Right forelimb (tissue), 1 donor: ENCODE results near the gene PGLYRP4.

ENCODE experiments used
- DNase-seq: peaks from one replicate; pipeline ENCODE4 v3.0.0-alpha.2; 2018

PGLYRP4 gene

DNA sequence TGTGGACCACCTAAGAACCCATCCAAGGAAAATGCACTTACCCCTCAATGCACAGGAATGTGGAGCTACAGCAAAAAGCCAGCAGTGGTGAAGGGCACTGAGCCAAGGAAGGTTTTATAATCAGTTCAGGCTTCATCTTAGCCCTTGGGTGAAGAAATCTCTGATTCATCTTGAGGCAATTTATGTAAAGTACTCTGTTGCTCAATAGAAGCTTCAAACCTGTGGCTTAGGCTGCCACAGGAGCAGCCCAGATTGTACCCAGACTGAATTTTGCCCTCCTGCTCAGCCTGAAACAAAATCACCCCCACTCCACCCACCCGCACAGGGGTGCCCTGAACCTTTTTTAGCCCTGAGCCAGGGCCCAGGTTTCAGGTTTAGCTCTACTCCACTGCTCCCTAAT, 26.9 kb upstream of the PGLYRP4 start, which contains the start of gene S100A12:
TSS of gene S100A12 (minus strand) at position 111 of the 400 bp plus-strand sequence. CDS start 1,029 bp downstream, outside the sequence.
- no peak for DNase-seq

DNA sequence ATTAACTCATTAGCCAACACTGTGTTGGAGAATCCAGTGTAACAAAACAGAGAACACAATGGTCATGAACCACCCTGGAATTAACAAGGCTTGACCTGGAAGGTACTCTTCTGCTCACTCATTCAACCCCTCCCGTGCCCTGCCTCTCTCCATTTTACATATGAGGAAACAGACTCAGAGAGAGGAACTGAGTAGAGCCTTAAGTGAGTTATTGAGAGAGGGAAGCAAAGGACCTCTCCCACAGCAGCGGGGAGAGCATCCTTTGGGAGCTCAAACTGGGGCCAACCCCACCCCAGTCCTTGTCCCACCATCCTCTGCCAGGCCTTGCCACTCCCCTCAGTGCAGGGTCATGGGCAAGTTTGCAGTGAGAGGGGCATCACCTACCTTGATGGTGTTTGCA, 25.4 kb upstream of the PGLYRP4 start:
- no peak for DNase-seq

DNA sequence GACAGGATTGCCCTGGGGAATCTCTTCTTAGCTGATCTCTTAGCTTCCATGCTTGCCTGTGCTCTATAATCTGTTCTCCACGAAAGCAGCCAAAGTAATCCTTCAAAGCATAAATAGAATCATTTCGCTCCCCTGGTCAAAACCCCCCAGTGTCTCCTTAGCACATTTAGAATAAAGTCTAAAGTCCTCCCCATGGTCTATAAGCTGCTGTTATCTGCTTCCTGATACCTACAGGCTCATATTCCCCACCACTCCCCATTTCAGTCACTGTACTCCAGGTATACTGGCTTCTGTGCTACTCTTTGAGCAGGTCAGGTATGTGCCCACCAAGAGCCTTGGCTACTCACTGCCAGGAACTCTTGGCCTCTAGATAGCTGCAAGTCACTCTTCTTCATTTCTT, 23.9 kb upstream of the PGLYRP4 start:
- no peak for DNase-seq

DNA sequence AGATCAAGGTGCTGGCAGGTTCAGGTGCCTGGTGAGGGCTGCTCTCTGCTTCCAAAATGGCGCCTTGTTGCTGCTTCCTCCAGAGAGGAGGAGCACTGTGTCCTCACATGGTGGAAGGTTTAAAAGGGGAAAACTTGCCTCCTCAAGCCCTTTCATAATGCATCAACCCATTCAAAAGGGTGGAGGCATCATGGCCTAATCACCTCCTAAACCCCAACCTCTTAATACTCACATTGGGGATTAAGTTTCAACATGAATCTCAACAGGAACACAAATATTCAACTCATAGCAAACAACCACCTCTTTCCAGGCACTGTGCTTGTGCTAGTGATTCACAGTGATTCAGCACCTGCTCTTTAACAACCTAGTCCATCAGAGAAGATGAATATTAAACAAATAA, 22.6 kb upstream of the PGLYRP4 start:
- DNase-seq = no peak

DNA sequence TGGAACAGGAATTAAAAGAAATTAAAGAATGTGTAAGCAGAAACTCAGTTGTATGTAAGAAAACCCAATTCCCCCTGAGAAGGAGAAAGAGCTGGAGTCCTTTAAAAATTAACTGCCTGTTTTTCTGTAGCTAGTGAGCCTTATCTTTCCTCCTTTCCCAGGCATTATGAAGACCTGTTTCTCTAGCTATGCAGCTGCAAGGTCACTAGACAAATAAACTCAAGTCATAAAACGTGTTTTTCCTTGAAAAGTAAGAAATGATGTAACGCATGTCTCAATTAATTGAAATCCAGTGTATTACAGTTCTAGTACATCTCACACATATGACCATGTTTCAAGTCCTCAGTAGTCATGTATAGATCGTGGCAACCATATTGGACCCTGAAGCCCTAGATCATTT, 21.5 kb upstream of the PGLYRP4 start:
- no peak for DNase-seq

DNA sequence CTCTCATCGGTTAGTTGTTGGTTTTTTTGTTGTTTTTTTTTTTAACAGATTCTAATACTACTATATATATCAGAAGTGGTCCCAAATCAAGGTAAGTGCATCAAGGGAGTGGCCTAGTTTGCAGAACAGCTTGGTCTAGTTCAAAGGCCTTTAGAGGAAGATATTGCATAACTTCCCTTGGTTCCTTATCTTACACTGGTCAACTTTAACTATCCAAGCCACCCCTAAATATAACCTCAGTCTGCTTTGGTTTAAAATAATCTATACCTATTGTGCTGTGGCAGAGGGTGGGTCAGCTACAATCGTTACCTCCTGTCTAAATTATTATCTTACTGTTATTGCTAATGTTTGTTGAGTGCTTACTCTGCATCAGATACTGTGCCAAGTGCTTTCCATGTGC, 19.9 kb upstream of the PGLYRP4 start:
- no peak for DNase-seq

DNA sequence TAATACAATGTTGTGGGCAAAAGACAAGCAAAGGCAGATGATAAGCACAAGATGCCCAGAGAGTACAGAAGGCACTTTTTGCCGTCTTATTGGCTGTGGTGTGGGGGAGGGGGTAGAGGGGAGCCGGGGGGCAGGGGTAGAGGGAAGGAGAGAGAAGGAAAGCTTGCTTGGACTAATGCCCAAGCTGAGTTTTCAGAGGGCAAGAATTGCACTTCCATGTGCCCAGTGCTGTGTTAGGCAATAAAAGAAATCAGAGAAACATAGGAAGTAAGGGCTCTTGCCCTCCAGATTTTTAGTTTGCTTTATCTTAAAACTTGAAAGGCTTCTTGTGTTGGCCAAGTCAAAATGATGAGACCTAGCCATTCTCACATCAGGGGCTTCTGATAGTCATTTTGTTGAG, 18.4 kb upstream of the PGLYRP4 start:
- no peak for DNase-seq

DNA sequence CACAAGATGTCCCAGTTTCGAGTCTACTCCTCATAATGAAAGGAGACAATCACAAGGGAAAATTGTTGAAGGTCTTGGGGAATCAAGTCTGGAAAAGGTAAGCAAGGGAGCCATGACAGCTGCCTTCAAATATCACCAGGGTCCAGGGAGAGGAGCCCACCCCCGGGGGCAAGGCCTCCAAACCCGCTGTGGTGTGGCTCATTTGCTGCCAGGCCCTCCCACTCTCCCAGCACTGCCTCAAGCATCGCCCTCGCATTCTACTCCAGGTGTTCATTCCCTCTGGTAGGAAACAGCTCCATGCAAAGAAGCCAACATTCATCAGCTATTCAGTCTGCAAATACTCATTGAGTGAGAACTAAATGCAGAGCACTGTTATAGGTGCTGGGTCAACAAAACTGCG, 17.6 kb upstream of the PGLYRP4 start:
- no peak for DNase-seq

DNA sequence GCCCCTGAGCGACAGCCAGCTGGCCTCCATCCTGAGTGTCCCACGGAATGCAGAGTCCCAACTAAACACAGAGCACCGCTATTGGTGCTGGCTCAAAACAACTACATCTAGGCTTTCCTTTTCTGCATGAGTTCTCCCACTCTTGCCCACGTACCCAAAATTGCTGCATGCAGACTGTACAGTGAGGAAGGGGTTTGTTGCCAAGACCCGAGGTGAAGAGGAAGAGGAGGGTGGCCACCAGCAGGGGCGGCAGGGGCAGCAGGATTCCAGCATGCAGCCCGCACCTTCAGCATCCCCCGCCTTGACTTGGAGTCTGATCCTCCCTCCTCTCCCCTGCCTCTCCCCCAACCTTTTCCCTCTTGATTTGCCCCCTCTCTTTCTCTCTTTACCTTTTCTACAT, 17.1 kb upstream of the PGLYRP4 start:
- DNase-seq = no peak

DNA sequence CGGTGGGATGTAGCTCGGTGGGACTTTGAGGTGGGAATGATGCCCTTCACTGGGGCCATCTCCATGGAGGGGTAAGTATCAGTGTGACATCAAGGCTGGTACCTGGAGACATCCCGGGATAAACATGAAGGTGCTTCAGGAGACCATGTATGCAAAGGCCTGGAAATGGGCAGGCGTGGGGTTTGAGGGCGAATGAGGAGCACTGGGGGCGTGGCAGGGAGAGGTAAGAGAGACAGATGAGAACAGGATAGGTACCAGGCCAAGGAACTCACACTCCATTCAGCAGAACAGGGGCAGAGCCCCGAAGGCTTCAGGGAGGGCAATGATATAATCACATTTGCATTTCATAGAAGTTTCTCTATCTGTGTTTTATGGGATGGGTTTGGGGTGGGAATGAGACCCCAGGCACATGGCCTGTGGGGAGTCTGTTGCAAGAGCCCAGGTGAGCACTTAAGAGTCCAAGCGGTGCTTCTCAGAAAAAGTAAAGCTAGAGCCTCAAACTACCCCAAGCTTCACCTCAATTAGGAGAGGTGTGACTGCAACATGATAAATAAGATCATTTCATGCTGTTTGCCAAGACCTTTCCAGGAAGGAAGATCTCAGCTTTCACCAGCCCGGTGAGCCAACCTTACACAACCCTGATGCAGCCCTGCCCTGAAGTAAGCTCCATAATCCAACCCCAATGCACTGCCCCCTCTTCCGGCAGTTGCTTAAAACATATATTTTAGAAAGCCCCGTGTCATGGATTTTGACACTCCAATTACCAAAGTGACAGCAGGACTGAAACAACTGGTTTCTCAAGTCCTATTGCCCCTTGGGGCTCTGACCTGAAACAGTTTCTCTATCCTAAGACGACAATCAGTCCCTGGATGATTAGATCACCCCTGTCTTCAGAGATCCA, 16.4 kb upstream of the PGLYRP4 start:
- DNase-seq = no peak

DNA sequence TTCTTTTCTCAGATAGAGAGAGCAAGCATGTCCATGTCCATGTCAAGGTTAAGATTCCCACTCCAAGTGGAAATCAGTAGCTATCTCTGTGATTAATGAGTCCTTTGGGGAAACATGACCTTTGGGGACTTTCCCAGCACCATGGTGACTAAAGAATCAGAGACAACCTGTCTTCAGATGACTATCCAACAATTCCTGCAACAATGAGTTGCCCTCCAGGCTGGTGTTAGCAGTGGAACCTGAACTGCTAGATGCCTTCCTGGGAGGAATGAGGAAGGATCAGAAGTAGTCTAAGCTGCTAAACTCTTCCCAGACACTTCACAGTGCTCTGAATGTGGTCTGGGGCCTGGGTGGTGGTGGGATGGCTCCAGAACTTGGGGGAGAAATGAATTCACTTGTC, 15.5 kb upstream of the PGLYRP4 start:
- DNase-seq = no peak

DNA sequence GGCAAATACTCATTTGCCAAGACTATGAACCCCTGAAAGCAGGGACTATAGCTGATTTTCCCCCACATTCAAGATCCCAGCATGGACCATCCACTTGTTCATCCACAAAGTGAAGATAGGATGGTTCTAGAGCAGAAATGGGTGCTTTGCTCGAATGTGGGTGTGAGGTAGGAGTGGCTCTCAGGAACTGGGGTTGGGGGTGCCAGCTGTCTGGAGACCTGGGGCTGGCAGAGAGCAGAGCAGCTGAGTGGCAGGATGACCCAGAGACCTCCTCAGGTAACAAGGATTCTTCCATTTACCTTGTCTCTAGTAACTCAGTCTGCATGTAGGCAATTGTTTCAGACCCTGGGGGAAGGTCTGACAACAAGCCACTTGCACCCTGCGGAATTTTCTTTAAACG, 15.0 kb upstream of the PGLYRP4 start:
- DNase-seq = no peak

DNA sequence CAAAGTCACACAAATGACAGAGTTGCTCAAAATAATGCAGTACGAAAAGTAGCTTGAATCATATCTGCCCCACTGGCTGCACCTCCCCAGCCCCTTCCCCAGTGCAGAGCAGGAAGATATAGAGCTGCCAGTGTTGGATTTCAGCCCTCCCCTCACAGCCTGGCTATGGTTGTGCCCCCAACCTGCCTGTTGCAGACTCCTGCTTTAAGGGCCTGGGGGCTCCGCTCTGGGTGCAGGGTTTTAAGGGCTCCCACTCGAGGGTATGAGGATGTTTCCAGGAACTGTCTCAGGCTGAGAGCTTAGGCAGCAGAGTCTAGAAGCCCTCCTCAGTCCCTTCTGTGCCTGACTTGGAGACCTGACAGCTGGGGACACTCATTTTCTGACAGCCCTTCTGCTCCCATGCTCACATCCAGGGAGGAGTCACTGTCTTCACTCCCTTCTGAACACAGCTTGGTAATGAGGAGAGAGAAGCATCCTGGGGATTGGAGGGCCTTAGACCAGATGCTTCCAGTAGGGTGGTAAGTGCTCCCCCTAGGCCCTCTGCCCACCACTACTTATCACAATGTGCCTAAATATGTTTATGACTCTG, 13.6 kb upstream of the PGLYRP4 start:
- no peak for DNase-seq

DNA sequence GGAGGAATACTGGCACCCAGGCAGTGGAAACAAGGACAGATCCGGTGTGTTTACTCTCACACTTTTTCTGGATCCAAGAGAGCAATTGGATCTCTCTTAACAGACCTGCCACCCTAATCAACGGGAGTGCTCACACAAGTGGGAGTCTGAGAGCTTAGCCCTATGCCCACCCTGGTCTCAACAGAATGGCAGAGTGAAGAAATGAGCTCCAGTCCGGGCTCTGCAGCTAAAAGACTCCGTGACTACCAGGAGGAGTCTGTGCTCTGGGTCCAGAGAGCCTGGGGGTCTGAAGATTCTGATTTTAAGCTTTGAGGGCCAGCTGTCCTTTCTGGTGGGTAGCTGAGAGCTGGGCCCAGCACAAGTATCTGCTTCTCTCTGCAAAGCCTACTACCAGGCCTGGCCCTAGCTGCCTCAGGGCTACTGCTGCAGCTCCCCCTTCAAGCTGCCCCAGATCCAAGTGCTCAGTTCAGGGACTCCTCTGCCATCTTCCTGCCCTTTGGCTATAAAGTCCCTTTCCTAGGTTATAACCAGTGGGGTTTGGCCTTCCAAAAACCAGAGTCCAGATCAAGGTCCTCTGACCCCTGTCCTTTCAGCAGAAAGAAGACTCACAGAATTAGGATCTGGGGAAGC, 13.0 kb upstream of the PGLYRP4 start:
- no peak for DNase-seq

DNA sequence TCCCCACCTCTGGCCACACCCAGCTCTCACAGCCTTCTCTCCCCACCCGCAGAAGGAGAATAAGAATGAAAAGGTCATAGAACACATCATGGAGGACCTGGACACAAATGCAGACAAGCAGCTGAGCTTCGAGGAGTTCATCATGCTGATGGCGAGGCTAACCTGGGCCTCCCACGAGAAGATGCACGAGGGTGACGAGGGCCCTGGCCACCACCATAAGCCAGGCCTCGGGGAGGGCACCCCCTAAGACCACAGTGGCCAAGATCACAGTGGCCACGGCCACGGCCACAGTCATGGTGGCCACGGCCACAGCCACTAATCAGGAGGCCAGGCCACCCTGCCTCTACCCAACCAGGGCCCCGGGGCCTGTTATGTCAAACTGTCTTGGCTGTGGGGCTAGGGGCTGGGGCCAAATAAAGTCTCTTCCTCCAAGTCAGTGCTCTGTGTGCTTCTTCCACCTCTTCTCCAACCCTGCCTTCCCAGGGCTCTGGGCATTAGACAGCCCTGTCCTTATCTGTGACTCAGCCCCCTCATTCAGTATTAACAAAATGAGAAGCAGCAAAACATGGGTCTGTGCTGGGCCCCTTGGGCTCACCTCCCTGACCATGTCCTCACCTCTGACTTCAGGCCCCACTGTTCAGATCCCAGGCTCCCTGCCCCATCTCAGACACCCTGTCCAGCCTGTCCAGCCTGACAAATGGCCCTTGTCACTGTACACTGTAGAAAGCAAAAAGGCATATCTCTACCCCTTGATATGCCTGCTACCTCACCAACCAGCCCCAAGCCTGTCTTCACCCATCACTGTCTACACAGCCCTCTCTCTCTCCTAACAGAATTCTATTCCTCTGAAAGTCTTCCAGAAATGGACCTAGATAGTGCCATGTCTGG, 12.2 kb upstream of the PGLYRP4 start:
- DNase-seq = no peak

DNA sequence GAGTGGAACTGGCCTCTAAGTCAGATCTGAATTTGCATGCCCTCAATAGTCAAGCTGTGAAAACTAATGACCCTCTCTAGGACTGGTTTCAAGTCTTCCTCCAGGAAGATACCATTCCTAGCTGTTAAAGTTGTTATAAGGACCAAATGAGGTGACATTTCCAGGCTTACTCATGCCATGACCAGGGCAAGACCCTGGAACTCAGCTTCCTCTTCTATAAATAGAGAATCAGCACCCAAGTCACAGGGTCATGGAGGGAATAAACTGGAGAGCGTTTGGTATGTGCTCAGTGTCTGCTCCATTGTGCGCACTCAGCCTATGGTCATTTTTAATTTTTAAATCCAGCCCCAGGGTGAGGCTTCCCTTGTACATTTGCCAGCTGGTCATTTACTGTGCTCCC, 11.5 kb upstream of the PGLYRP4 start:
- DNase-seq = no peak

DNA sequence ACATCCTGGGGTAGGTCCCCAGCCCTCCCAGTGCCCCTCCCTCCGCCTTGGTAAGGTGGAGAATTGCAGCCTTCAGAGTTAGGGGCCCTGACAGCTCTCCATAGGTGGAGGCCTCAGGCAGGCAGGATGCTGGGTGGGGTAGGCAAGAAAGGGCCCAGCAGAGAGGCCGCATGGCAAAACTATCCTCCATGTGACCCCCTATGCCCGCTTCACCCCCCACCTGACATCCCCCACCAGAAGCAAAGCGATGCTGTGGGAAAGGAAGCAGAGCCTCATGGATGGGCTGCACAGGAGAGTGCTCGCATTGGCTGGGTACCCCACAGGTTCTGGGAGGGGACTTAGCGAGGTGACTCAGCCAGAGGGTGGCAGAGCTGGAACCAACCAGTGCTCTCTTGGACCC, 10.6 kb upstream of the PGLYRP4 start:
- no peak for DNase-seq

DNA sequence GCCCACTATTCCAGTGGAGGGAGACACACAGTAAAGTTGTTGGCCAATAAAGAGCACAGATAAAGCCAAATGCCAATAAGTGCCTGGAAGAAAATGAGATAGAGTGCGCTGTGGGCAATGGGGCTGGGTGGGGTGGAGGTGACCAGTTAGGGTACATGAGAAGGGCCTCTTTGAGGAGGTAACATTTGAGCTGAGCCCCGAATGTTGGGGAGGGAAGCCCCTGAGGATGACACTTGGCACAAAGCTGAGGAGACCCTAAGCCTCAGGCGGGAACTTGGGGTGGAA, 10.0 kb upstream of the PGLYRP4 start:
- no peak for DNase-seq

DNA sequence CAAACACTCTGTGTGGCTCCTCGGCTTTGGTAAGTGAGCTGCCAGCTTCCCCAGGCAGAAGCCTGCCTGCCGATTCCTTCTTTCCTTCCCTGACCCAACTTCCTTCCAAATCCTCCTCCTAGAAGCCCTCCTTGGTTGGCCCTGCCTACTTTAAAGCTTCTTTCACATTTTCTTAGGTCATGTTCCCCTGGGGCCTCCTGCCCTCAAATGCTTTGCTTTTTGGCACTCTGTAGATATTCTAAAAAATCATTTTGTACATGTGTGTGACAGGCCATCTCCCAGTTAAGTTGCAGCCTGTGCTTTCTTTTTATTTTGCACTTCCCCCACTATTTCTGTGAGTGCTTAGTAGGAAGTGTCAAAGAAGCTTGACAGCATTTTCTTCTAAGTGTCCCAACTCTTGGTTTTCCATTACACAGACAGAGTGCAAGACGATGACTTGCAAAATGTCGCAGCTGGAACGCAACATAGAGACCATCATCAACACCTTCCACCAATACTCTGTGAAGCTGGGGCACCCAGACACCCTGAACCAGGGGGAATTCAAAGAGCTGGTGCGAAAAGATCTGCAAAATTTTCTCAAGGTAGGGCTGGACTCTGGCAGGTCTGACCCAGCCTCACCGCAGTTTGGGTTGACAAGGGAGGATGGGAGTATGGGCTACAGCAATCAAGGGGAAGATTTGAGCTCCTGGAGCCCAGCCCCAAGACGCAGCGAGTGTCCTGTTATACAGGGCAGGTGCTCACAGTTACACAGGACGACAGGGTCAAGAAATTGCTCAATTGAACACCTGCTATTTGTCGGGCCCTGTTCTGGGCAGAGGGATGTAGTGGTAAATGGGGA, 9.4 kb upstream of the PGLYRP4 start, which contains the start of gene S100A9:
TSS of gene S100A9 (plus strand) at position 2 of the 838 bp plus-strand sequence. CDS start at position 432, 430 bp downstream.
- no peak for DNase-seq

DNA sequence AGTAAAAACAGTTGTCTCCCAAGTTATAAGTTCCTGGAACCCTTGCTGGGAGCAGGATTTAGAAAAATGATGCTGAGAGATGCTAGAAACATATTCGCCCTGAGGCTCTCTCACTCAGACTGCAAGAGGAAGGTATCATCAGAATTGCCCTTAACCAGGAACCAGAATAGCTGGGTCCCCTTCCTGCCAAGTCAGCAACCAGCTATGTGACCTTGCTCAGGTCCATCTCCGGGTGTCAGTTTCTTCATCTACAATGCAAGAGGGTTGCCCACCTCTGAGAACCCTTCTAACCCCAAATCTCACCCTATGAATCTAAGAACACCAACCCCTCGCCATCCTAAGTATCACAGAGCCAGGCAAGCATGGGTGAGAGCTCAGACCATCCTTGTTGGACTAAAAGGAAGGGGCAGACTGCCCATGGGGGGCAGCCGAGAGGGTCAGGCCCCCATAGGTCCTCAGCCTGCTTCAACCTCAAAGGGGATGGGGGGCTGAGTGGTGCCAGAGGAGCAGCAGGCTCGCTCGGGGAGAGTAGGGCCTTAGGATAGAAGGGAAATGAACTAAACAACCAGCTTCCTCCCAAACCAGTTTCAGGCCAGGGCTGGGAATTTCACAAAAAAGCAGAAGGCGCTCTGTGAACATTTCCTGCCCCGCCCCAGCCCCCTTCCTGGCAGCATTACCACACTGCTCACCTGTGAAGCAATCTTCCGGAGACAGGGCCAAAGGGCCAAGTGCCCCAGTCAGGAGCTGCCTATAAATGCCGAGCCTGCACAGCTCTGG, 8.6 kb upstream of the PGLYRP4 start:
- DNase-seq = no peak

DNA sequence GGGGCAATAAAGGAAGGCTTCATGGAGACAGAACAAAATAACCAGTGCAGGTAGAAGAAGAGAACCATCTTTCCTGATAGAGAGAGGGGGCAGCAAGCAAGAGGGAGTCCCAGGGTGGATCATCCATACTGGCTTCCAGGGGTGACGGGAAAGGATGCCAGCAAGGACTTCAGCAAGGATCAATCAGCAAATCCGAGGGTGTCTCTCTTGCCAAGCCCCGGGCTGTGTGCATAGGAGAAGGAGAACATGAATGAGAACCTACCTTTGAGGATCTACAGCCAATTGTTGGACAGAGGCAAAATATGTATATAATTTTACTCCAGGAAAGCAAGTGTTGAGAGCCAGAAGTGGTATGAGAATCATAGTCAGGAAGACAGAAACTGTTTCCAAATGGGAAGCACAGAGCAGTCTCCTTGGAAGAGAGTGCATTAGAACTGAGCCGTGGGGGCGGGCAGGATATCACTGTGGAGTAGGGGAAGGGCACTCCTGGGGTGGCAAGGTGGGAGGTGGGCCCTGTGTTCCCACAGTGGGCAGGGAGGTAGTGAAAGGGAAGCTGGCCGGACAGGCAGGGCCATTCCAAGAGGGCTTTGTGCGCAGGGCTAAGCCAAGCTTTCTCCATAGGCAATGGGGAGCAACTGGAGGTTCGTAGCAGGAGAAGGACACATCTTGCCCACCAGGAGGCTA, 7.9 kb upstream of the PGLYRP4 start:
- no peak for DNase-seq
